ENCODE data around the gene FAM81A.

DNA sequence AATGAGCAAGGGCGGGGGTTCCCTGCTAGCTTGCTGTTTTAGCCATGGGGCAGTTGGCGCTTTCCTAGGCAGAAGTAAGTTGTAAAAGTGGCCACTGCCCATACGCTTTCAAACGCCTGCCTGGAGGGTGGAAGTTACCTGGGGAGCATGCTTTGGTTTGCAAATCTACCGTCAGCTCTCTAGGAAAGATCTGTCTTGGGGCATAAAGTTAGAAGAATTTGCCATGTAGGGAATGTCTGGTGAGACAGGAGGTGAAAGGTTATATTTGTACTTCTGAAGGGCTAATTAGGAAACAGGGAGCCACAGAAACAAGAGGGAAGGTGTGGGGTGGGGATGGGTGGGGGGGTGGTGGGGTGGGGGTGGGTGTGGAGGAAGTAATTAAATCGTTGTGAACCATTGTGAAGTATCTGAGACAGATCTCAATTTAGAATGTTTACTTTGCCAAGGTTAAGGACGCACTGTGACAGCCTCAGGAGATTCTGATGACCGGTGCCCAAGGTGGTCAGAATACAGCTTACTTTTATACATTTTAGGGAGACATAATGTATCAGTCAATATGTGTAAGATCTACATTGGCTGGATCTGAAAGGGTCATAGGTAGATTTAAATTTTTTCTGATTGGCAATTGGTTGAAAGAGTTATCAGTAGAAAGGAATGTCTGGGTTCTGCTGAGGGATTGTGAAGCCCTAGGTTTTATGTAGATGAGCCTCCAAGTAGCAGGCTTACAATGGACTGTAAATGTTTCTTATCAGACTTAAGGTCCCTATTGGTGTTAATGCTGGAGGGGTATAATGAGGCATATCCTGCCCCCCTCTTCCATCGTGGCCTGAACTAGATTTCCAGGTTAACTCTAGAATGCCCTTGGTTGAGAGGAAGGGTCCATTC, 111.6 kb downstream of the FAM81A start:
- TF ChIP-seq POLR2A (IDR thresholded peaks at IDR 0.05; ENCODE audit: low read depth, low read length) (no peak), SPI1 (IDR thresholded peaks at IDR 0.05; ENCODE audit: low read depth, low read length) (no peak), TAF1 (IDR thresholded peaks at IDR 0.05; ENCODE audit: low read depth, low read length) (no peak), PAX5 (IDR thresholded peaks at IDR 0.05; ENCODE audit: insufficient read depth, low read length, severe bottlenecking) (no peak), POLR2AphosphoS5 (IDR thresholded peaks at IDR 0.05; ENCODE audit: low read depth, low read length) (no peak)

Measured in GM12891 (cell line).